HG03460 (cell line): ENCODE data around the gene MEIKIN.
"Not testable (repeated sequence)": the region's sequence is repeated elsewhere in the genome, so short reads cannot be mapped to it uniquely, and the experiment has no call there.

Experiments used
- ATAC-seq: cut with Tn5 transposase; IDR thresholded peaks from one replicate; pipeline ENCODE4 v1.9.1; 2021; ENCODE audit not compliant: unreplicated experiment

Gene MEIKIN

DNA sequence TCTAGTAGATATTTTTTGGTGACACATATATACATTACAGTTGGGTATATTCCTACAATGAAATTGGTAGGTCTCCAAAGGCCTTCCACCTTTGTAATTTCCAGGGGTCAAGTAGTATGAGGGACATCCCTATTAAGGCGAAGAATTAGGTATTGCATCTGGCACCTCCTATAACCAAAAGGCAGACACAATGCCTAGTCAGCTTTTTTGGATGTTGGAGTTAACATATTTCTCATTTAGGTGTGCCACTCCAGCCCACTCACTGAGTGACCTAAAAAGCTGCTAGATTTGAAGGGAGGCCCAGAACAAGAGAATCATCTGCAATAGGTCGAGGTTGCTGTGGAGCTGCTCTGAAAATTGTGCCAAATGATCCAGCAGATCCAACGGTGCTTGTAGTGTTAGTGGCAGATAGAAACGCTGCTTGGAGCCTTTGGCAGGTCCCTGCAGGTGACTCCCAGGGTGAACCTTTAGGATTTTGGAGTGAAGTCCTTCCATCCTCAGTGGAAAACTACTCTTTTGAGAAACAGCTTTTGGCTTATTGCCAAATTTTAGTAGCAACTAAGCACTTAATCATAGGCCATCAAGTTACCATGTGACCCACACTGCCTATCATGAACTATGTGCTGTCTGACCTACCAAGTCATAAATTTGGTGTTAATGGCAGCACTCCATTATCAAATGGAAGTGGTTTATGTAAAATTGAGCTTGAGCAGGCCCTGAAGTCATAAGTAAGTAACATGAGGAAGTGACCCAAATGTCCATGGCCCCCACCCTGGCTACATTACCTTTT lies 132.9 kb downstream of the MEIKIN start:
- no peak for ATAC-seq

DNA sequence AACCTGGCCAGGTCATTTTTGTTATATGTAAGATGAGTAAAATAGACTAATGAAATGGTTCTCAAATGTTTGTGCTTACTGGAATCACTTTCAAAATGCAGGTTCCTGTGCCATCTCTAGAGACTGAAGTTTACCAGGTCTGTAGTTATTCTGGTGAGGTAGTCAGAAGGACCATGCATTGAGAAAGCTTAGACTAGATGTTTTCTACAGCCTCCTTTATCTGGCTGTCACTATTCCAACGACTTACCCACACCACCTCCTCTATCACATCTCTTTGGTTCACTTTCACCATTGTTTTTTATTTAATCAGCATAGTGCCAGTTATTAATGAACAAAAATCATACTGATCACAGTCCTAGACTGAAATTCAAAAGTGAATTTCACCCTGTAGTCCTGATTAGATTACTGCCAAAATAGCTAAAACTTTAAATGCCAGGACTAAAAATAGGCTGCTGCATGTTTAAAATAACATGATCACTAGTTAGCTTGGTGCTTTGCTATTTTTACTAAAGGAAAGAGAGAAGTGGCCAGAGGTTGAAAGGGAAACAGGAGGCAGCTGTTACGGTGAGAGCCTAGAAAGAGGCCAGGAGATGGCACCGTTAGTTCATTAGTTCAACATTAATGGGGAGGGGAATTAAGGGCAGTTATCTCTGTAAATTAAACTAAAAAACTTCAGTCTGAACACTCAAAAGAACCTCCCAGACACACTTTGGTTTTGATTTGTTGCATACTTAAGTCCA lies 134.8 kb downstream of the MEIKIN start:
- ATAC-seq, result peak; percentile 67

DNA sequence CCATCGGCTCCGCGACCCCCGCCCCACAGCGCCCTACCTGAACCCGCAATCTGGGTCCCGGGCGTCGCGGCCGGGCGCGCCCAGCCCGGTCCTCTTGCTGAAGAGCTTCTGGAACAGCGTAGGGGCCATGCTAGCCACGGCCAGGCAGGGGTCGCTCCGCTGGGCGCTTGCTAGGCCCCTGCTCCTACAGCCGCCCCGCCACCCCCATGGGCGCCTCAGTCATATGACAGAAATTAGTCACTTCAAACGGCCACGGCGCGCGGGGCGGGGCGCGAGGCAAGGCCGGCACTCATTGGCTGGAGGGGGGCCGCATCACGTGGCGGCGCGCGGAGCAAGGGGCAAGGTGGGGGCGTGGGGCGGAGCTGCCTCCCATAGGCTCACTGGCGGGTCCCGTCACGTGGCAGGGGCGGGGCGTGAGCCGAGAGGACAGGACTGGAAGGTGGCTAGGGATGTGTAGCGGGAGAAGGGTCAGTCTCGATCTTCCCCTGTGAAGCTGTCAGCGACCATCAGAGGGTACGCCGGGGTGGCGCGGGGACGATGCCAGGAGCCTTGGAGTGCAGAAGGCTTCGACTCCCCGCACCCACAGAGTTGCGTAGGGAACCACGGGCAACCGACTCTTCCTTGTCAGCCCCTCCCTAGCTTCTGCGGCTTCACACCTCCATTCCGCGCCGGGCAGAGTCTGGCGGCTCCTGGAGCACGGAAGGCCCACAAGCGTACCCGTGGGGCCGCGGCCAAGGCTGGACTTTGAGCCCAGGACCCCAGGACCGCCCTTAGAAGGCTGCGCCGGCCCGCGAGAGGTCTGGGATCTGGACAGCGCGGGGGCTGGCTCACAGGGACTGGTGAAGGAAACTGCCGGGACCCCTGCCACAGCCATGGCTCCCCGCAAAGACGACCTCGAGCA lies 148.4 kb downstream of the MEIKIN start, which contains the start of gene FNIP1:
Gene FNIP1, minus strand, starts transcription at position 225 of the 901 bp plus-strand sequence. Its CDS starts 96 bp downstream, at position 129.
- peak; percentile 91 for ATAC-seq

DNA sequence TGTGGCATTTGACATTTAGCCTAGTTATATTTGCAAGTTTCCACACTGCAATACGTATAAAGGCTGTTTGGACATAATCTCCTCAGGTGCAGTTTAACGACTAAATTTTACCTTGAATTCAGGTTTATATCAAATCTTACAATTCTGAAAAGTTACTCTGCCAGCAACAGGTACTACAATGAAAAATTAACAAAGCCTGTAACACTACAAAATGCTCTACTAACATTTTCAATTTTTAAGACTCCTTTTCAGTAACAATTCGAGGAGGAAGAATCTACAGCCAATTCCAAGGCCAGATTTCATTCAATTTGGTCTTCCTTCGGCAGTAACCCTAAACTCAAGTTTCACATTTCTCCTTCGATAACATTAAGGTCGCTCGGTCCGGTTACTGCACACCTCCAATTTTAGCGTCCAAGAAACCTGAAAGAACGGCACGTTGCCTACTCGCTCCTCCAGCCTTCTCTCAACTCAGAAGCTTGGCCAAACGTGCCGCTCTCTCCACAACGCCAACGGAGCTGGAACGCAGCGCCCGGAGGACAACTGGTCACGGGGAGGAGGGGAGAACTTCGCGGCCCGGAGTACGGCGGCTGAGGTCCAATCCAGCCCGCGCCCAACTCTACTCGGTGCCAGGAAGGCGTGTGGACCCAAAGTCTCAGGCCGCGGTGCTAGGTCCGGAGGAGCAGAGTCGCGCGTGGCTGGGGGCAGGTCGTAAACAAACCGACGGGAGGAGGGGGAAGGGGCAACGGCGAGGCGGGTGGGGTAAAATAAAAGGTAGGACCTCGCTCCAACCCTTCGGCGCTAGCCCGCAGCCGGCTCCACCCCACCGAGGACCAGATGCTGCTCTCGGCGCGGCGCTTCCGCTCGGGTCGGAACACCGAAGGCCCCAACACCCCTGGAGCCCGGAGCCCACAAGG lies 149.3 kb downstream of the MEIKIN start:
- ATAC-seq, result peak; percentile 20

DNA sequence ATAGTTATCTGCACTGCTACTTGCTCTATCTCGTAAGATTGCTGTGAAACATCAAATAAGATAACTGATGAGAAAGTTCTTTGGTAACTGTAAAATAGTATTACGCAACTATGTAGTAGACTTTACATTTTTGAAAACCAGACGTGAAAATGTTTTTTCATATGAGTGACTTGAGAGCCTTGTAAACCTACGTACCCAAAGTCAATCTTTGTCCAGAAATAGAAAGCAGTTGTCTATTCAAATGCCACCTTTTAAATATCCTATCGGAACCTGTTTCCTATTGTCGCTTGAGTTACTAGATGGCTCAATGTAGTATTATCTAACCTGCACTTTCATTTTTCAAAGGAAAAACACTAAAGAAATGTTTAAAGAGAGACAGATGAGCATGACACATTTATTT lies 150.2 kb downstream of the MEIKIN start:
- ATAC-seq, result no peak

DNA sequence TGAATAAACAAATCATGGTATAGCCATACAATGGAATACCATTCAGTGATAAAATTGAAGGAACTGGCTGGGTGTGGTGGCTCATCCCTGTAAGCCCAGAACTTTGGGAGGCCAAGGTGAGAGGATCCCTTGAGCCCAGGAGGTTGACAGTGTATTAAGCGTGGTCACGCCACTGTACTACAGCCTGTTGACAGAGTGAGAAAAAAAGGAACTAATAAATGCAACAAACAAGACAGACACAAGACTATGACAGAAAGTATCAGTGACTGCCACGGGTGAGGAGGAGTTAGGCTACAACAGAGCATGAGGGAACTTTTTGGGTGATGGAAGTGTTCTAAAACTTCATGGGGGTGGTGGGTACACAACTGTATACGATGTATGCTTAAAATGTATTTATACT lies 150.9 kb downstream of the MEIKIN start:
- no peak for ATAC-seq

DNA sequence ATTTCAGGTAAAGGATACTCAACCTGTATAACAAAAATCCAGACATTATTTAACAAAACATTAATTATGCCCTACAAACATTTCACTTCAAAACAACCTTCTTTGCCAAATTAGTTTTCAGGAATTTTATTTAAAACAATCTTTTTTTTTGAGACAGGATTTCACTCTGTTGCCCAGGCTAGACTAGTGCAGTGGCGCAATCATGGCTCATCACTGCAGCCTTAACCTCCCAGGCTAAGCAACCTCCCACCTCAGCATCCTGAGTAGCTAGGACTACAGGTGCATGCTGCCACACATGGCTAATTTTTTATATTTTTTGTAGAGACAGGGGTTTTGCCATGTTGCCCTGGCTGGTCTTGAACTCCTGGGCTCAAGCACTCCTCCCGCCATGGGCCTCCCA lies 152.6 kb downstream of the MEIKIN start:
- ATAC-seq, result no peak

DNA sequence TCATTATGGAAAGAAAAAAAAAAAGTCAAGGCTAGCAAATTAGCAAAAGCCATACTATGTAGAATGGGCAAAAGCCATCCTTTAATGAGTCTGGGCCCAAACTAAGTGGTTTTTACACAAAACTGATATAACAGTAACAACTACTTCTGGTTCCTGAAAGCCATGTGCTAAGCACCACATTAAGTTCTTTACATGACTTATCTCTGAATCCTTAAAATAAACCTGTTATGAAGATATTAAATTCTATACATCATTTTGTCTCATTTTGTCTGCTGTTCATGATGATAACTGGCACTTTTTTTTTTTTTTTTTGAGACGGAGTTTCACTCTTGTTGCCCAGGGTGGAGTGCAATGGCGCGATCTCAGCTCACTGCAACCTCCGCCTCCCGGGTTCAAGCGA lies 153.6 kb downstream of the MEIKIN start:
- ATAC-seq, result no peak

DNA sequence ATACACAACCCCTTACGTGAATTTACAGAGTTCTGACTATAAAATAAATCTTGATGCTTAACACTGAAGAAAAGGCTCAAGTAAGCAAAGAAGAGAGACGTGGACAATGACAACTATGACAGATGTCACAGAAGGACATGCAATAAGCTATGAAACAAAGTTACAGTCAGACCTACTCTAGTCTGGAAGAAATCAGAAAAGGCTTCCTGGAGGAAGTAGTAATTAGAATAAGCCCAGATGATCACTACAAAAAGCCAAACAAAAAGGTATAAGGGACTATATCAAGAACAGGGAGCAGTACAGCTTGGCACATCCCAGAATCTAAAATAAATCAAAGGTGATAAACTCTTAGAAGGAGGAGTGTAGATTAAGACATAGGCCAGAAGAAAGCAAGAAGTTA lies 154.9 kb downstream of the MEIKIN start:
- no peak for ATAC-seq

DNA sequence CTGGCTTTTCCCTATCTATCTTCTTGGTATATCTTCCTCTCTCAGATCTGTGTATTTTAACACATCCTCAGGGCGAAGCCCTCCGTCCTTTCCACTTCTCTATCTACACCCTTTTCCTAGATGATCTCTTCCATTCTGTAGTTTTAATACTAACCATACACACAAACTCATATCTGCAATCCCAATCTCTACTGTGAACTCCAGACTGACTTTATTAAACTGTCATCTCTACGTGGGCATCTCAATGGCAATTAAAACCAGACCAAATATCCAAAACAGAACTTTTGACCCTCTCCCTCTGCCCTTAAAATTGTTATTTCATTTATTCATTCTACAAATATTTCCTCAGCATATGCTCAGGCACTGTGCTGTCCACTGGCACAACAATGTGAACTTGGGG lies 155.7 kb downstream of the MEIKIN start:
- no peak for ATAC-seq

DNA sequence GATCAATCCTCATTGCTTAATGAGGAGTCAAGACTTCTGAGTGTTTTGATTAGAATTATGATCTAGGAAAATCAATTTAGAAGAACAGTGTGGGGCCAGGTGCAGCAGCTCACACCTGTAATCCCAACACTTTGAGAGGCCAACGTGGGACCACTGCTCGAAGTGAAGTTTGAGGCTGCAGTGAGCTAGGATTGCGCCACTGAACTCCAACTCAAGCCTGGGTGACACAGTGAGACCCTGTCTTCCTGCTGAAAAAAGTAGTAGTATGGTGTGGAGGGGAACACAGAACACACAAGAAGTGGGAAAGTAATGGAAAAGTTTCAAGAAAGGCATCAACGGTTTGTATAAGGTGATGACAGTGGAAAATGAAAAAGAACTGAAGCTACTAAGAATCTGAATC lies 157.7 kb downstream of the MEIKIN start:
- no peak for ATAC-seq

DNA sequence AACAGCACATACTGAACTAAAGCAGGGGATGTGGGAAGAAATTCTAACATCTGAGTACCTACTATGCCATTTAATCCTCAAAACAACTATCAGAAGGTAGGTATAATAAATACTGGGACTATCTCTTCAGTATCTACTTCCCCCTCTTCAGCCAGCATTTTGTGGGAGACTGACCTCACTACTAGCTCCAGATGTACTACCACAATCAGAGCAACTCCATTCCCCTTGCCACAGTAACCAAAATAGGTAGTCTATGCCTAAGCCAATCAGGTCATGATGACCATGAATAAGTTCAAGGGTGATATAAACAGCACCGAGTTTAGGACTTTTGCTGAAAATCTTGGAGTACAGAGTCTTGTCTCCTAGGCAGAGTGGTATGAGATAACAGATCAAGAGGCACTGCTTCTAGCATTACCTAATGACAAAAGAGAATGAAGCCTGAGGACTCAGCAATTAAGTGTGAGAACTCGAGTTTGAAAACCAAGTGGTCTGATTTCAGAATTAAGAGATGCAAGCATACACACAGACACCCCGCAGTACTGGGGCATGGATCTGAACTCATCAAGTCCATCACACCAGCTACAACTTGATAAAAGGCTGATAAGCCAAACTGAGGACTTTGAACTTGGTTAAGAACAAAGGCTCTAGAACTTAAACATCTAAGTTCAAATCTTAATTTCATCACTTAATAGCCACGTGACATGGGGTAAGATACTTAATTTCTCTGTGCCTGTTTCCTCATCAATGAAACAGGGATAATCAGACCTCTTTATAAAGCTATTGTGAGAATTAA lies 158.4 kb downstream of the MEIKIN start:
- no peak for ATAC-seq

DNA sequence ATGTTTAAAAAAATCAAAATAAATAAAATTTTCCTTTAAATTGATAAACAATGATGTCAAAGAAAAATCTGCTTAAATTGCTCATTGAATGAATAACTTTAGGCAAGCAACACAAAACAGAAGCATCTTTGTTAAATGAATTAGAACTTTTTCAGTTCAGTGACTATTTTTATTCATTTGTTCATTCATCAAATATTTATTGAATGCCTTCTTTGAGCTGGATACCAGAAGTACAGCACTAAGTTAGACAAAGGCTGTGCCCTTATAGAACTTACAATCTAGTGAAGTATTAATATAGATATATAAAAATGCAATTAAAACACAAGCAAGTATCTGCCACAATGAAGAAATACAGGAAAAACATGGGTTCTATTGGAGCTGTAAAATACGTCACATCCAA lies 159.4 kb downstream of the MEIKIN start:
- no peak for ATAC-seq

DNA sequence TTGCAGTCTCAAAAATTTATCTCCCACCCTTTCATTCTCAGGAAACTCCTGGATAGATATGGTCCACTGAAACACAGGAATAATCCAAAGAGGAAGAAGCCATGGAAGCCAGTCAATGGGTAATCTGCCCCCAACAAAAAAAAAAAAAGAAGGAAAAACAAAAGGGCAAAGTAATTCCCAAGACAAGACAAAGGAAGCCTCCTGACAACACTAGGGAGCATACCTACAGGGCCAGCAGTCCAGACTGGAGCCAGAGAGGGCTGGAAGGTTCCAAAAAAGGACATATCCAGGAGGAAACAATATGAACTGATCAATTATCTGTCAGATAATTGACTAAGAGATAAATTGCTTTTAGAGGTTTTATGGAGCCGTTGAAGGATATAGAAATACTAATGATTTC lies 161.6 kb downstream of the MEIKIN start:
- ATAC-seq, result no peak

DNA sequence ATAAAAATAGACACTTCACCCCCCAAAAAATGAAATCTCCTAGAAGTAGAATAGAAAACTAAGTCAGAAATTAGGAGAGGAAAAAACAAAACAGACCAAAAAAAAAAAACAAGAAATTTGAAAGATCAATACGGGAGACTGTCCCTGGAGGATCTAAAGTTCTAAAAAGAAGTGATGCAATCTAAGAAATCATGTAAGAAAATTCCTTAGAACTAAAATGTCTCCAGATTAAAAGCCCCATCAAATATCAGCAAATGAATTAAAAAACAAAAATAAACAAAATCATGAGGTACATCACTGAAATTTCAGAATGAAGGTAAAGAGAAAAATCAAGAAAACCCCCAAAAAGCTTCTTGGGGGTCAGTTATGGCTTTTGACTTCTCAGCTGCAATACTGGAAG lies 162.1 kb downstream of the MEIKIN start:
- no peak for ATAC-seq

DNA sequence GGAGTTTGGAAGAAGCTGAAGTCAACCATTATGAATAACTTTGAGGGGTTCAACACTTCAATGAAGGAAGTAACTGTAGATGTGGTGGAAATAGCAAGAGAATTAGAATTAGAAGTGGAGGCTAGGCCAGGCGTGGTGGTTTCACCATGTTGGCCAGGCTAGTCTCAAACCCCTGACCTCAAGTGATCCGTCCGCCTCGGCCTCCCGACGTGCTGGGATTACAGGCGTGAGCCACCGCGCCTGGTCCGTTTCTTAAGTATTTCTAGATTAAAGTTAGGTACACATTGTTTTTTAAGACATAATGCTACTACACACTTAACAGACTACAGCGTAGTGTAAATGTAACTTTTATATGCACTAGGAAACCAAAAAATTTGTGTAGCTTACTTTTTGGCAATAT lies 162.7 kb downstream of the MEIKIN start:
- no peak for ATAC-seq

DNA sequence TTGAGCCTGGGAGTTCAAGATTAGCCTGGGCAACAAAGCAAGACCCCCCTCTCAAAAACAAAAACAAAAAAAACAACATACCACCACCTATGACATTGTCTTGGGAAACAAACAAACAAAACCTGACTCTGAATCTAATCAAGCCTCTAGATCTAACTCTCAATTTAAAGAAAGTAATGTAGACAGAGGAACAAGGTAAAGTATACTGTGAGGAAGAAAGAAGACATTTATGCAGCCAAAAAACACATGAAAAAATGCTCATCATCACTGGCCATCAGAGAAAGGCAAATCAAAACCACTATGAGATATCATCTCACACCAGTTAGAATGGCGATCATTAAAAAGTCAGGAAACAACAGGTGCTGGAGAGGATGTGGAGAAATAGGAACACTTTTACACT lies 167.3 kb downstream of the MEIKIN start:
- ATAC-seq, result not testable (repeated sequence)

DNA sequence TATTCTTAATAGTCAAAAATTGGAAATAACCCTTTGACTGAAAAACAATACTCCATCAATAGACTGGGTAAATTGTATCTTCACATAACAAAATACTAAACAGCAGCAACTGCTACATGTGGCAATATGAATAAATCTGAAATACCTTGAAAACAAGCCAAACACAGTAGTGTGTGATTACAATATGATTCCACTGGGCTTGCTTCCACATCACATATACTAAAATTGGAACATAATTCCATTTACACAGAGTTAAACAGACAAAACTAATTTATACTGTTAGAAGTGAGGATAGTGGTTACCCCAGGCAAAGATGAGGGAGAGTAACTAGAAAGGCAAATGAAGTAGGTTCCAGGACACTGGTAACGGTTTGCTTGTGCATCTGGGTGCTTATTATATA lies 169.0 kb downstream of the MEIKIN start:
- ATAC-seq, result no peak

DNA sequence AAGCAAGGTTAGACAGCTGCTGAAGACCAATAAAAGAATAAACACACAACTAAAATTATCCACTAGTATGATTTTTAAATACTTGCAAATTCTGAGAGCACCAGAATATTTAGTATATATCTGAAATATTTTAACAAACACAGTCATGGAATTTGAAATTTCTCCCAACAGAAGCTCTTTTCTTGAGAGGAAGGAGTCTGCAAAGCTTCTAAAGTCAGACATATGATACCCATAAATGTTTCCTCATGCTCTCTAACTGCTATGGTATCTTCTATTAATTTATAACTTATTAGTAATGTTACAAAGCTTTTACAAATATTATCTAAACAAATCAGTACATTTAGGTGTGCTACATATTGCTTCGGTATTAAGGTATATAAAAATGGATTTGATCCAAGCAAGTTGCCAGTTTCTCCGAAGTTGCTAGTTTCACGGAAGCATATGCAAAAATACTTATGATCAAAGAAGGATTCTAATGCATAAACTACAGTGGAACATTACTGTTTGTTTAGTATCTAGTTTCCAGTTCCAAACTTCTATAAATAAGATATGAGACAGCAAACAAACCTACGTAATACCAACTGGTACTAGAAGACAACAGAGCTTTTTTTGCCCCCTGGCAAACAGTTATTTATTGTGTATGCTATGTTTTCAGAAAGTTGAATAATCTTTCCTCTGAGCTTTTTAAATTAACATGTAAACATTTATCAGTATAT lies 170.7 kb downstream of the MEIKIN start:
- no peak for ATAC-seq
